Transverse colon (tissue), 4 donors: Measurements from ENCODE around the gene NOMO2.
"Not testable (repeated sequence)": the region's sequence is repeated elsewhere in the genome, so short reads cannot be mapped to it uniquely, and the experiment has no call there.

Source experiments
- POLR2AphosphoS5 ChIP-seq, 3 donors: sonication (generic); formaldehyde crosslinking; IDR thresholded peaks; one replicate each; pipeline ENCODE4 v1.6.1; 2016; ENCODE audit warnings: antibody characterized with exemption in 3 of 3
- TF ChIP-seq, protein P1 (sequence below), 5 experiments: fragments of 200-600 bp in 3 of 5; fragments of 450-650 bp in 2 of 5; sonication (generic) in 3 of 5; IDR thresholded peaks; 1 replicate in 2 of 5; 2 replicates in 3 of 5; pipeline ENCODE4 v1.5.1; 2016 to 2017; ENCODE audit warnings: antibody characterized with exemption in 5 of 5, inconsistent platforms in 3 of 5, mild to moderate bottlenecking in 2 of 5, moderate library complexity in 1 of 5

DNA sequence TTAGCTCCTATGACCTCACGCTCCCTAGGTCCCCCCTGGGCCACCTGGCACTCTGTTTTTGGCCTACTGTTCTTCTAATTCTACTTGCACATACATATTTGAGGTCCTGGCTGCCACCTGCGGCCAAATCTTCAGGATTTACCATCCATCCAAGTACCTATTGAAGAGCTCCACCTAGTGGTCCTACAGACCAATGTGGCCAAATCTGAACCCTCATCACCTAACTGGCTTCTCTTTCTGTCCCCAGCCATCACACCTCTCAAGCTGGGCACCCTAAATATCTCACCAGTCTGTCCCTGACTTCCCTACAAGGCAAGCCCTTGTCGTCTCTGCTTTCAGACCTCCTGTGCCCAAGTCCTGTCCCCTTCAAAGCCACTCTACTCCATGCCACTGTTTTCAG lies 24.9 kb downstream of the NOMO2 start:
- not testable (repeated sequence) for TF ChIP-seq POLR2AphosphoS5 (IDR thresholded peaks at IDR 0.05)
- TF ChIP-seq, protein P1, sequence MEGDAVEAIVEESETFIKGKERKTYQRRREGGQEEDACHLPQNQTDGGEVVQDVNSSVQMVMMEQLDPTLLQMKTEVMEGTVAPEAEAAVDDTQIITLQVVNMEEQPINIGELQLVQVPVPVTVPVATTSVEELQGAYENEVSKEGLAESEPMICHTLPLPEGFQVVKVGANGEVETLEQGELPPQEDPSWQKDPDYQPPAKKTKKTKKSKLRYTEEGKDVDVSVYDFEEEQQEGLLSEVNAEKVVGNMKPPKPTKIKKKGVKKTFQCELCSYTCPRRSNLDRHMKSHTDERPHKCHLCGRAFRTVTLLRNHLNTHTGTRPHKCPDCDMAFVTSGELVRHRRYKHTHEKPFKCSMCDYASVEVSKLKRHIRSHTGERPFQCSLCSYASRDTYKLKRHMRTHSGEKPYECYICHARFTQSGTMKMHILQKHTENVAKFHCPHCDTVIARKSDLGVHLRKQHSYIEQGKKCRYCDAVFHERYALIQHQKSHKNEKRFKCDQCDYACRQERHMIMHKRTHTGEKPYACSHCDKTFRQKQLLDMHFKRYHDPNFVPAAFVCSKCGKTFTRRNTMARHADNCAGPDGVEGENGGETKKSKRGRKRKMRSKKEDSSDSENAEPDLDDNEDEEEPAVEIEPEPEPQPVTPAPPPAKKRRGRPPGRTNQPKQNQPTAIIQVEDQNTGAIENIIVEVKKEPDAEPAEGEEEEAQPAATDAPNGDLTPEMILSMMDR (IDR thresholded peaks at IDR 0.05): peak in 2 of 5 experiments; percentile 21 to 32
